ENCODE measurements around the gene LTA4H.

Gene LTA4H

GRCh38 chr12:95956557-95957145, 78.7 kb downstream of the LTA4H start:
- DNase-seq (ENCODE audit: low read depth): no peak

GRCh38 chr12:95955549-95956159, 79.7 kb downstream of the LTA4H start:
- DNase-seq (ENCODE audit: low read depth): no peak

- no peak for DNase-seq (ENCODE audit: low read depth)
Observed at GRCh38 chr12:95953000-95953399, 82.4 kb downstream of the LTA4H start.

GRCh38 chr12:95951515-95951914, 83.9 kb downstream of the LTA4H start:
- DNase-seq (ENCODE audit: low read depth): no peak
